ENCODE measurements around the gene MARK4.
"Not testable (repeated sequence)": the region's sequence is repeated elsewhere in the genome, so short reads cannot be mapped to it uniquely, and the experiment has no call there.

MARK4 gene

GRCh38 chr19:45250832-45251451 lies at the start of gene MARK4:
Gene MARK4 (plus strand): TSS chr19:45251271. CDS start chr19:45251589, 318 bp downstream.
- no peak for DNase-seq (ENCODE audit: low read depth)

DNA sequence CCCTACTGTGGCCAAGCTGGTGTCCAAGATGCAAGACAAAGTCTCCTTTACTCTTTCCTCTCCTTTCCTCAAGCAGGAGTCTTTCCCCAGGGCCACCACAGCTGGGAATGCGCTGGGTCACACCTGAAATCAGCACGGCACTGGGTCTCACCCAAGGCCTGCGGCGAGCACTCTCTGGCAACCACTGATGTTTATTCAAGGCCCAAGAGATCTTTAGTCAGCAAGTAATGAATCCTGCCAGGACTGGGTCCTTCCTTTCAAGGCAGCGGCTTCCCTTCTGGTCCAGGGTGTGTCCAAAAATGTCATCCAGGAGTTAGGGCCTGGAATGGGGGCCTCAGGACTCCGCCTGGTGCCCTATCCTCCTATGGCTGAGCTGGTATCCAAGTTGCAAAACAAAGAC lies 48.4 kb upstream of the MARK4 start:
- no peak for DNase-seq (ENCODE audit: low read depth)

DNA sequence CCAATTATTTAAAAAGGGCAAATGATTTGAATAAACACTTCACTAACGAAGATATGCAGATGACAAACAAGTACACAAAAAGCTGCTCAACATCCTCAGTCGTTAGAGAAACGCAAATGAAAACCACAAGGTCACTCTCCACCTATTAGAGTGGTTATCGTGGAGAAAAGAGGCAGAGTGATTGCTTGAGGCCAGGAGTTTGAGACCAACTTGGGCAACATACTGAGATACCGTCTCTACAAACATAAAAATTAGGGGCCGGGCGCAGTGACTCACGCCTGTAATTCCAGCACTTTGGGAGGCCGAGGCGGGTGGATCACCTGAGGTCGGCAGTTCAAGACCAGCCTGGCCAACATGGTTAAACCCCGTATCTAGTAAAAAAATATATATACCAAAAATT lies 45.3 kb upstream of the MARK4 start:
- DNase-seq (ENCODE audit: low read depth) = no peak

- DNase-seq (ENCODE audit: low read depth) = no peak
Observed at GRCh38 chr19:45206328-45206727, 44.7 kb upstream of the MARK4 start.

DNA sequence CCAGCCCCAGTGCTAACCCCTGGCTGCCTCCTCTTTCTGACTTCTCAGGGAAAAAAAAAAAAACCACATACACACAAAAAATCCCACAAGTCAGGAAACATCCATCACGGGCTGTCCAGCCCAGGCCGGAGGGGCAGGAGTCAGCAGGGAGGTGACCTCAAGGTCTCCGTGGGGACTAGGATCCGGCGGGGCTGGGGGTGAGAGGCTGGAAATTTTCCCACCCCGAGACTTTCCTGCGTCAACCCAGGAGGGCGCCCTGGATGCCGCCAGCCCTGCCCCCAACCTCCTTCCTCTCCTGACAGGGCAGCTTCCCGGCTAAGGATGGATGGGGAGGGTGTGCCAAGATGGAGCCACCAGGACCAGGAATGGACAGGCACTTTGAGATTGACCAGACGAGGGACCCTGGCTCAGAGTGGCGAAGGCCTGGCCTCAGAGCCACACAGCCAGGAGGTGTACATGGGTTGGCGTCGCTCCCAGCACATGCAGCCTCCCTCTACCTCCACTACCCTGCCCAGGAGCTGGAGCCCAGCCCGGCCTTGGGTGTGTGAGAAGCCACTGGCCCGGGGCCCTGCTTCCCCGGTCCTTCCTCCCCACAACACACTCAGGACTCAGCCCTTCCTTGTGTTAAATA lies 39.2 kb upstream of the MARK4 start:
- DNase-seq (ENCODE audit: low read depth) = no peak

DNA sequence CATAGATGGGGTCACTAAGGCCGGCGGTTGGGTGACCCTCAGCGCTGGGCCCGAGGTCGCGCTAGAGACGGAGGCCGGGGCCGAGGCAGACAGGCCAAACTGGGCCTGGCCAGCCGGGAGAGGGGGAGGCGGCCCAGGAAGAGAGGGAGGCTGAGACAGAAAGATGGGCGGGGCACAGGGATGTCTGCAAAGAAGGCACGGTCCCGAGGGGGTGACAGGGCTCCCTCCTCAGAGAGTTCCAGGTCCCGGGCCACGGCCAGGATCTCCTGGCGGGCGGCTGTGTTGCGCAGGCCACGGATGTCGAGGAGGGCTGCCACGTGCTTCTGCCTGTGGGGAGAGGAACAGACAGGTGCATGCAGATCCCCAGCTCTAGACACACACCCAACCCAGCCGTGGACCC lies 38.0 kb upstream of the MARK4 start:
- DNase-seq (ENCODE audit: low read depth) = no peak

DNA sequence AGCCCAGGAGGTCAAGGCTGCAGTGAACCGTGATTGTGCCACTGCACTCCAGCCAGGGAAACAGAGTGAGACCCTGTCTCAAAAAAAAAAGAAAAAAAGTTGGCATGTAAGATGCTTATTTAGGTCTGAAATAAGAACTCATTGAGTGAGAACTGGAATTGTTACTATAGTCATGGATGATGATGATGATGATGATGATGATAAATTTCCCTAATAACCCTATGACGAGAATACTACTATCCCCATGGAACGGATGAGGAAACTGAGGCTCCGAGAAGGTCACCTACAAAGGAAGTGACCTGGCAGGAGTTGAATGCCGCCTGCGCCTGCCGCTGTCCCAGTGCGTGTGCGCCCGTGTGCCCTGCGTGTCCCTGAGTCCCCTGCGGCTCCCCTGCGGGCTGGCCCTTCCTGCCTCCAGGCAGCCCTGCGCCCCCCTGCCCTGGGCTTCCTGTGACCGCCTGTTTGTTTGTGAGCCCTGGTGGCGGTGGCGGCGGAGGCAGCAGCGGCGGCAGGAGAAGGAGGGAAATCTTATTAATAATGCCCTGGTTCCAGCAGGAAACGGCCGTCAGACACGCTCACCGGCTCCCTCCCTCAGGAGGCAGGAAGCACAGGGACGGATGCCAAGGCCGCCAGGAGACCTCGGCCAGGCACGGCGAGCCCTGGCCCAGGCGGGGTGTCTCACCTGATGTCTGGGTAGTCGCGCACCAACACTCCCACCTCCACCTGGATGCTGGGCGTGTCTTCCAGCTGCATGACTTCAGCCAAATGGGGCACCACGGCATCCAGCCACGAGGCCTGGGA lies 35.5 kb upstream of the MARK4 start:
- DNase-seq (ENCODE audit: low read depth) = no peak

DNA sequence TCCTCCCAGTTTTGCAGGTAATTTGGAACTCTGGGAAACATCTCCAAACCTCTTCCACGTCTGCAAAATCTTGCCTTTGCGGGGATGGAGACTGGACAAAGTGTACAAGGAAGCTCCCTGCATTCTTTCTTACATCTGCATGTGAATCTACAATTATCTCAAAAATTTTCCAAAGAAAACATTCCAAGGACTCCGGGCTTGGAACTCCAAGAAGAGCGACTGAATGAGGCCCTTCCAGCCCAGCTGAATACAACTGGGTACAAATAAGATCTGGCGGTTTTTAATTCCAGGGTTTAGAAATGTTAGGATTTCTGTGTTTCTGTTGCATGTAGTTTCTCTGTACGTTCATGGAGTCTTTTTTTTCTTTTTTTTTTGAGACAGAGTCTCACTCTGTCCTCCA lies 34.4 kb upstream of the MARK4 start:
- DNase-seq (ENCODE audit: low read depth) = no peak

DNA sequence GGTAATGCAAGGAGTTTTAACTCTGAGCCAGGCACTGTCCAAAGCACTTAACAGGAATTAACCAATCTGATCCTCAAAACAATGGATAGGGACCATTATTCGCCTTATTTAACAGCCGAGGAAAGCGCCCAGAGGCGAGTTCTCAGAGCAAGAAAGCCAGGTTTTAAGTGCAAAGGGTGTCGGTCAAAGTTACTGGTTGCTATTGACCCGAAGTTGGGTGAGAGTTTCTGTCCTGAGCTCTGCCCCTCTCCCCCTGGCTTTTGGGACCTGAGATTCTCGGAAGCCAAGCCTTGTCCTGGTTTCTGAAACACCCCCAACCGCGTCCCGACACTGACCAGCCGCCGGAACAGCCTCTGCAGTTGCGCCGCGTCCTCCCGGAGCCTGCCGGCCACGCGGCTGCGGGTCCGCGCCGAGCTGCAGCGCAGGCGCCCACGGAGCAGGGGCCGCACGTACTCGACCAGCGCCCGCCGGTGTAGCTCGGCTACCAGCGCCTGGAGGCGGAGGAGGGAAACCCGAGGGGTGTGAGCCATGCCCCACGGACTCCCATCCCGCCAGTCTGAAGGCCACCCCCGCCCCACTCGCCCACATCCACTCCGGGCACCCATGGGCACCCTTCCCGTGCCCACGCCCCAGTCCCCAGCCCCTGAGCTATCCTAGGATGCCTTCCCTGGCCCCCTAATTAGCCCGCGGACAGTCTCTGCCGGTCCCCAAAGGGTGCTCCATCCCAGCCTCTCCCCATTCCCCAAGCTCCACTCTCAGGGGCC lies 33.7 kb upstream of the MARK4 start:
- no peak for DNase-seq (ENCODE audit: low read depth)

DNA sequence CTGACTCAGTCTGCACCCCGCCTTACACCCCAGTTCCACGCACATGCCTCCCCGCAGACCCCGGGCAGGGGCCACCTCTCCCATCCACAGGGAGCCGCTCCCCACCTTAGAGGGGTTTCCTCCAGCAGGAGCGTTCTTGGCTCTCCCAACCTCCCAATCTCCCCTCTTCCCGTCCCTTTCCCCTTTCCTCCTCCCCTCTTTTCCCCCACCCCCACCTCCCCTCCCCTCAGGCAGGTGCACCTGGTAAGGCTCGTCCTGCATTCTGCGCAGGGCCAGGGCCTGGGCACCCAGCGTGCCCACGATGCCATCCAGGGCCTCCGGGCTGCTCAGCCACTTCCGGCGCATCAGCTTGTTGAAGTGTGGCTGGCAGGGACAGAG lies 33.1 kb upstream of the MARK4 start:
- no peak for DNase-seq (ENCODE audit: low read depth)

DNA sequence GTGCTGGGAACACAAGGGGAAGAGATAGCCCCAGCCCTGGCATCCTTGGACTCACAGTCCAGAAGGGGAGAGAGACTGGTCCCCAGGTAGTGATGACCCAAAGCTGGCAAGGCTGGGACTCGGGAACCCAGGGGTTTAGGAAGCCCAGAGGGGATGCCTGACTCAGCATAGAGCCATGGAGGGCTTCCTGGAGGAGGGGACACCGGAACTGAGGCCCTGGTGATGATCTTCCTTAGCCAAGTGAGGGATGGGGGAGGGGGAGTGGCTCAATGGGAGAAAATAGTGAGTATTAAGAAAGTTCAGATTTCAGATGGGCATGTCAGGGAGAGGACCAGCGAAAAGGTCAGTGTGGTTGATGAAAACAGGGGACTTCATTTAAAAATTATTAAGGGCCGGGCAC lies 32.6 kb upstream of the MARK4 start:
- no peak for DNase-seq (ENCODE audit: low read depth)

- no peak for DNase-seq (ENCODE audit: low read depth)
Observed at GRCh38 chr19:45218911-45219743, 31.9 kb upstream of the MARK4 start.

DNA sequence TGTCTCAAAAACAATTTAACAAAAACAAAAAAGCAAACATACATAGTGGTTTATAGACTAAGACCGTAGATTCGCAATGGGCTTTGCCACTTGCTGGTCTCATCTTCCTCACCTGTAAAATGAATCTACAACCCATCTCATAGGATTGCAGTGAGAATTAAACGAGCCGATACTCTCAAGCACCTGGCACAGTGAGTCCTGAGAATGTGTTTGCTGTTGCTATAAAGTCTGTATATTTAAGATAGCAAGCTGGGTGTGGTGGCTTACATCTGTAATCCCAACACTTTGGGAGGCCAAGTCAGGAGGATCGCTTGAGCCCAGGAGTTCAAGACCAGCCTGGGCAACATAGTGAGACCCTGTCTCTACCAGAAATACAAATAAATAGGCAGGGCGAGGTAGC lies 28.3 kb upstream of the MARK4 start:
- no peak for DNase-seq (ENCODE audit: low read depth)

- no peak for DNase-seq (ENCODE audit: low read depth)
Observed at GRCh38 chr19:45223879-45224278, 27.2 kb upstream of the MARK4 start.

DNA sequence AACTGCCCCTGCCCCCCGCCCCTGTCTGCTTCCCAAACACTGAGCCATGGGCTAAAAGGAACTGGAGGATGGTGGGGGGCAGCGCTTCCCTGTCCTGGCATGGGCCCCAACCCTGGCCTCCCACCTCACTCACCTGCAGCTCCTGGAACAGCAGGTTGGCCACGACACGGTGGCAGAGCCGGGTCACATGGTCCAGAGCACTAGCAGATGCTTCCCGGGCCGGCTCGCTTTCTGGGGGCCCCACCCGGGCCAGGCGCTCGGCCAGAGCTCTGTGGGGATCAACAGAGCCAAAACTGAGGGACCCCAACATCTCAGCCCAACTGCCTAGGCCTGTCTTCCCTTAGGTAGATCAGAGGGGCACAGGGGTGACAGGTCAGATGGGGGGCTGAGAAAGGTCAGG lies 26.4 kb upstream of the MARK4 start:
- no peak for DNase-seq (ENCODE audit: low read depth)

GRCh38 chr19:45229056-45229455 lies 22.0 kb upstream of the MARK4 start:
- DNase-seq (ENCODE audit: low read depth) = not testable (repeated sequence)

DNA sequence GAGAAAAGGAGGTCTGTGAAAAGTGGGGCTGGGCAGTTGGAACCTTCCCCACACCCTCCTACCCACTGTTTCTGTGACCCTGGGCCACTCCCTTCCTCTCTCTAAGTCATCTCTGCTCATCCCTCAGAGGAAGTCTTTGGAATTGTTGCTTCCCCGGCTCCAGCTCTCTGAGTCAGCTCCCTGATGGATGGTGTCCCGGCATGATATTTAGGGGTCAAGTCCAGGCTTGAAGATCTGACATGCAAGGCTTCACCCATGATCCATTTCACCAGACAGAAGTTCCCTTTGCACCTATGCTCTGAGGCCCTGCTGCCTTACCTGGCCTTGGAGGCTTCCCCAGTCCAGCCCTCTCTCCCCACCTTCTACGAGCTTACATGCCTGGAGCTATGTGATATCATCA lies 19.2 kb upstream of the MARK4 start:
- DNase-seq (ENCODE audit: low read depth) = no peak

- DNase-seq (ENCODE audit: low read depth) = no peak
Observed at GRCh38 chr19:45234089-45234869, 16.8 kb upstream of the MARK4 start.

DNA sequence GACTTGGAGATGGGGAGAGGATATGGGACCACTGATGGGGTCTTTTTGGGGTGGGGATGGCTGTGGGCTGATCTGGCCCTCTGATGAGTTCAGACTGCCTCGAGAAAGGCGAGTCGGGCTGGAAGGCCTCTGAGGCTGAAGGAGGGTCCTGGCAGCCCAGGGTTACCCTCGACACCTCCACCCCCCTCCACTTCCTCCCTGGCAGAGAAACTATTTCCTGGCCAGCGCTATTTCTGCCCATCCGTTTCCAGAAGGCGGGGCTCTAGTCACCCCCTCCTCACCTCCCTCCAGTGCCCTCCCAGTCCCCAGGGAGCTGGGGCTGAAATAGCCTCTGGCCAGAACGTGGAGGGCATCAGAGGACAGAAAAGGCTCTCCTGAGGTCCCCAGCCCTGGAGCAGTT lies 15.6 kb upstream of the MARK4 start:
- no peak for DNase-seq (ENCODE audit: low read depth)

DNA sequence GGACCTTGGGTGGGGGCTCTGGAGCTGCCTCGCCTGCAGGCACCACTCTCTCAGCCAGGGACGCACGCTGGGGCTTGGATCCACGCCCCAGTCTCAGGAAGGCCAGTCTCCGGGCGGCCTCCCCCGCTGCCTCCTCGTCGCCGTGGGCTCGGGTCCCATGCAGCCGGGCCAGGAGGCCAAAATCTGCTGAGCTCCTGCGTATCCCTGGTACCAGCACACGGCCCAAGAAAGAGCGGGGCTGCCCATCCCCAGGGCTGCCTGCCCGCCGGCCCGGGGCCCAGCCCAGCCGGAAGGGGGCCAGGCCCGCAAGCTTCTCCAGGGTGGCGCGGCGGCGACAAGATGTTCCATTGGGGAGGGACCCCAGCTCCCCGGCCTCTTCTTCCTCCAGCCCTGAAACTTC lies 12.5 kb upstream of the MARK4 start:
- no peak for DNase-seq (ENCODE audit: low read depth)

- DNase-seq (ENCODE audit: low read depth) = no peak
Observed at GRCh38 chr19:45243144-45243732, 7.8 kb upstream of the MARK4 start.
